Measurements from ENCODE around the gene GCH1.
"Not testable (repeated sequence)": the region's sequence is repeated elsewhere in the genome, so short reads cannot be mapped to it uniquely, and the experiment has no call there.

The GCH1 gene

DNA sequence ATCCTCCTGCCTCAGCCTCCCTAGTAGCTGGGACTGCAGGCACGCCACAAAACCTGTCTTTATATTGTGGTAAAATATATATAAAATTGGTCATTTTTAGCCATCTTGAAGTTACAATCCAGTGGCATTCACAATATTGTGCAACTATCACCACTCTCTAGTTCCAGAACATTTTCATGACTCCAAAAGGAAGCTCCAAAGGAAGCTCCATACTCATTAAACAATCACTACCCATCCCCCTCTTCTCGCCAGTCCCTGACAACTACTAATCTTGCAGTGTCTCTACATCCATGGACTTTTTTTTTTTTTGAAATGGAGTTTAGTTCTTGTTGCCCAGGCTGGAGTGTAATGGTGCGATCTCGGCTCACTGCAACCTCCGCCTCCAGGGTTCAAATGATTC lies 3.1 kb downstream of the GCH1 start:
- no peak for DNase-seq (ENCODE audit: low read depth)
- H3K4me3 ChIP-seq (ENCODE audit: control insufficient read depth, low read depth, low read length), result no peak overlapping the region

DNA sequence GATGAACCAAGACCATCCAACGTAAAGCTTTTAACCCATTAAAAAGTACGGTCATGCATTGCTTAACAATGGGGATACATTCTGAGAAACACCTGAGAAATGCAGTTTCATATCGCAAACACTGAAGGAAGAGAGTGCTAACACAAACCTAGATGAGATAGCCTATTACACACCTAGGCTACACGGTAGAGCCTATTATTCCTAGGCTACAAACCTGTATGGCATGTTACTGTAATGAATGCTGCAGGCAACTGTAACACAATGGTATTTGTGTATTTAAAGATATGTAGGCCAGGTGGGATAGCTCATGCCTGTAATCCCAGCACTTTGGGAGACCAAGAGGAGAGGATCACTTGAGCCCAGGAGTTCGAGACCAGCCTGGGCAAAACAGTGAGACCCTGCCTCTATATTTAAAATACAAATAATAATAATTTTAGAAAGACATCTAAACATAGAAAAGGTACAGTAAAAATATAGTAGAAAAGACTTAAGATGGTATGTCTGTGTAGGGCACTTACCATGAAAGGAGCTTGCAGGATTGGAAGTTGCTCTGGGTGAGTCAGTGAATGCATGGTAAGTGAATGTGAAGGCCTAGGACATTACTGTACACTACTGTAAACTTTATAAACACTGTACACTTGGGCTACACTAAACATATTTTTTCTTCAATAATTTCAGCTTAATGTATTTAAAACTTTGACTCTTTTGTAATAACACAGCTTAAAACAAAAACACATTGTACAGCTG lies 4.6 kb downstream of the GCH1 start:
- not testable (repeated sequence) for DNase-seq (ENCODE audit: low read depth); H3K4me3 ChIP-seq (ENCODE audit: control insufficient read depth, low read depth, low read length)

More for the DNA sequence above, 3.1 kb downstream of the GCH1 start:
- TF ChIP-seq CTCF (IDR thresholded peaks at IDR 0.05; ENCODE audit: control insufficient read depth, insufficient read depth, low read depth, low read length, missing control alignments), result no peak

DNA sequence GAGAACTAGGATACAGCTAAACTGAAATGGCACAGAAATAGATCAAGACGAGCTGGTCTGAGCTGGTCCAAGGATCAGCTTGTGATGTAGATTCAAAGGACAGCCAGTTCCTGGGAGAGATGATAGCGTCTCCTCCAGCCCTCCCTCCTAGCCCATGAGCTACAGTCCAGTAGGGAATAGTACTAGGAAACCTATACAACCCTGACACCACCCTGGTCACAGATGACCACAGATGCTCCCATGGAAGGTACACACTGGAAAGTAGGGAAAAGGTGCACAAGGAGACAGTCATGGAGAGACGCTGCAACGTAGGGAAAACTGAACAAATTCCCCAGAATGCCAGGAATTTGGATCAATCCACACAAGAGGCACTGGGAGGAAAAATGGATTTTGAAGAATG lies 6.9 kb downstream of the GCH1 start:
- no peak for DNase-seq (ENCODE audit: low read depth)
- no peak overlapping the region for H3K4me3 ChIP-seq (ENCODE audit: control insufficient read depth, low read depth, low read length)
- no peak for TF ChIP-seq CTCF (IDR thresholded peaks at IDR 0.05; ENCODE audit: control insufficient read depth, insufficient read depth, low read depth, low read length, missing control alignments)

GRCh38 chr14:54894995-54895394 lies 7.6 kb downstream of the GCH1 start:
- DNase-seq (ENCODE audit: low read depth), result no peak
- no peak for TF ChIP-seq CTCF (IDR thresholded peaks at IDR 0.05; ENCODE audit: control insufficient read depth, insufficient read depth, low read depth, low read length, missing control alignments)

GRCh38 chr14:54893151-54893760 lies 9.4 kb downstream of the GCH1 start:
- TF ChIP-seq CTCF (IDR thresholded peaks at IDR 0.05; ENCODE audit: control insufficient read depth, insufficient read depth, low read depth, low read length, missing control alignments), result peak; percentile 65
- no peak for DNase-seq (ENCODE audit: low read depth)

More at GRCh38 chr14:54894995-54895394, 7.6 kb downstream of the GCH1 start:
- no peak overlapping the region for H3K4me3 ChIP-seq (ENCODE audit: control insufficient read depth, low read depth, low read length)

DNA sequence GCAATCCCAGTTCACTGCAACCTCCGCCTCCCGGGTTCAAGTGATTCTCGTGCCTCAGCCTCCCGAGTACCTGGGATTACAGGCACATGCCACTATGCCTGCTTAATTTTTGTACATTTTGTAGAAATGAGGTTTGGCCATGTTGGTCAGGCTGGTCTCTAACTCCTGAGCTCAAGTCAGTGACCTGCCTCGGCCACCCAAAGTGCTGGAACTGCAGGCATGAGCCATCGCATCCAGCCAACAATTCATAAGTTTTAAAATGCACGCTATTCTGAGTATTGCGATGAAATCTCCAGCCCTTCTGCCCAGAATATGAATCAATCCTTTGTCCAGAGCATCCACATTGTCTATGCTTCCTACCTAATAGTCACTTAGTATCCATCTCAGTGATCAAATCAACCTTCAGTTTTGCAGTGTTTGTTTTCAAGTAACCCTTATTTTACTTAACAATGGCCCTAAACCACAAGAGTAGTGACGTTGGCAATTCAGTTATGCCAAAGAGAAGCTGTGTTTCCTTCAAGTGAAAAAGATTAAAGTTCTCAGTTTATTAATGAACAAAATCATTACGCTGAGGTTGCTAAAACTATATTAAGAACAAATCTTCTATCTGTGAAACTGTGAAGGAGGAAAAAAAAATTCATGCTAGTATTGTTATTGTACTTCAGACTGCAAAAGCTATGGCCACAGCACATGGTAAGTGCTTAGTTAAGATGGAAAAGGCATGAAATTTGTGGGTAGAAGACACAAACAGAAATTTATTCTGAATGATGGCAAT lies 11.0 kb downstream of the GCH1 start:
- DNase-seq (ENCODE audit: low read depth), result no peak
- no peak overlapping the region for H3K4me3 ChIP-seq (ENCODE audit: control insufficient read depth, low read depth, low read length)
- no peak for TF ChIP-seq CTCF (IDR thresholded peaks at IDR 0.05; ENCODE audit: control insufficient read depth, insufficient read depth, low read depth, low read length, missing control alignments)

More at GRCh38 chr14:54893151-54893760, 9.4 kb downstream of the GCH1 start:
- H3K4me3 ChIP-seq (ENCODE audit: control insufficient read depth, low read depth, low read length), result no peak overlapping the region

DNA sequence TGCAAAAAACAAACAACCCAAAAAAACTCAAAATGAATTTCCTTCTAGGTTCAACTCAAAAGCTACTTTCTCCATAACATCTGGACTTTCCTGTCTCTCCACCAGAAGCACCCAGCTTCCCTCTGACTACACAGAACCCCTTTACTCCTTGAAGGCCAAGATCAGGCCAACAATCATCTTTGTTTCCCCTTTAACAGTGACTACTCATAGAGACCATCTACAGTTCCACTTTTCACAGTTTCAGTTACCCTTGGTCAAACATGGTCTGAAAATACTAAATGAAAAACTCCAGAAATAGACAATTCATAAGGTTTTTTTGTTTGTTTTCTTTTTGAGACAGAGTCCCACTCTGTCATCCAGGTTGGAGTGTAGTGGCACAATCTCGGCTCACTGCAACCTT lies 11.8 kb downstream of the GCH1 start:
- no peak for TF ChIP-seq CTCF (IDR thresholded peaks at IDR 0.05; ENCODE audit: control insufficient read depth, insufficient read depth, low read depth, low read length, missing control alignments)
- no peak for DNase-seq (ENCODE audit: low read depth)
- no peak overlapping the region for H3K4me3 ChIP-seq (ENCODE audit: control insufficient read depth, low read depth, low read length)

Data from AG09309 (cell line).